HCT116 (cell line): Measurements from ENCODE around the gene ZNF316. TPM values are rescaled to one million over a fixed set of nuclear protein-coding genes. Genes with fewer than 3 reads are reported as not detected.

Source experiments
- ATAC-seq: fragments of 200-7000 bp; cut with Tn5 transposase; 2 replicates; pipeline ENCODE4 v1.9.1; 2020; ENCODE audit warnings: mild to moderate bottlenecking, moderate library complexity
- BruUV-seq: library from RNA; stranded (reverse); fragments of 400-500 nt; replicated peaks from 2 replicates; lab custom pipeline; 2021; lab: Mats Ljungman, UMichigan
- CTCF ChIA-PET: fragments of 300-600 bp; sonication (Branson Sonifier 250); formaldehyde crosslinking; loops from one replicate; lab custom pipeline; 2021; ENCODE audit warnings: antibody characterized with exemption; lab: Charles Lee
- POLR2A ChIA-PET: fragments of 300-600, 350-600 bp; sonication (Branson Sonifier 250); formaldehyde crosslinking; loops from one replicate; lab custom pipeline; 2021; ENCODE audit warnings: antibody characterized with exemption; lab: Charles Lee
- RAD21 ChIA-PET, 2 experiments: fragments of 300-600 bp; sonication (Branson Sonifier 250); formaldehyde crosslinking; loops; one replicate each; lab custom pipeline; 2023; ENCODE audit warnings: low total read pairs in 2 of 2; ENCODE audit not compliant: uncharacterized antibody in 2 of 2, unreplicated experiment in 2 of 2, low non-redundant PET in 1 of 2; lab: Charles Lee
- DNase-seq: peaks from one replicate; pipeline ENCODE4 v3.0.0-alpha.2; 2010; ENCODE audit warnings: low read depth, low spot score
- H2AFZ ChIP-seq: fragments of 200-600 bp; shearing (Covaris generic), sonication (generic); 2 replicates; pipeline ENCODE4 v1.6.1; 2017; ENCODE audit warnings: low read depth, mixed run types, mixed read lengths, antibody characterized with exemption, low read length; ENCODE audit not compliant: poor library complexity, severe bottlenecking
- H3K27ac ChIP-seq: 2 replicates; pipeline ENCODE4 v1.5.1; 2012; ENCODE audit warnings: low read depth, low read length
- H3K27me3 ChIP-seq: fragments of 200-600 bp; sonication (generic); 2 replicates; pipeline ENCODE4 v1.6.1; 2016; ENCODE audit warnings: mixed run types, low read length, mixed read lengths; ENCODE audit not compliant: insufficient read depth
- H3K36me3 ChIP-seq, 2 experiments: fragments of 200-500 bp in 1 of 2; fragments of 200-600 bp in 1 of 2; sonication (Bioruptor generic) in 1 of 2; sonication (generic) in 1 of 2; 2 replicates each; pipeline versions ENCODE4 v1.5.1 to v1.6.1; 2014 to 2016; ENCODE audit warnings: low read length in 2 of 2, inconsistent platforms in 1 of 2, mixed read lengths in 1 of 2, mixed run types in 1 of 2; ENCODE audit not compliant: insufficient read depth in 2 of 2, control insufficient read depth in 1 of 2
- H3K4me1 ChIP-seq, 2 experiments: fragments of 200-600 bp in 1 of 2; sonication (generic) in 1 of 2; 2 replicates each; pipeline versions ENCODE4 v1.5.1 to v1.6.1; 2012 to 2017; ENCODE audit warnings: low read length in 2 of 2, inconsistent platforms in 1 of 2, mild to moderate bottlenecking in 1 of 2, mixed read lengths in 1 of 2, mixed run types in 1 of 2, moderate library complexity in 1 of 2; ENCODE audit not compliant: insufficient read depth in 2 of 2, control insufficient read depth in 1 of 2
- H3K4me2 ChIP-seq: fragments of 200-600 bp; sonication (generic); 2 replicates; pipeline ENCODE4 v1.6.1; 2017; ENCODE audit warnings: mixed run types, low read length, mixed read lengths
- H3K4me3 ChIP-seq, 2 experiments: fragments of 200-600 bp in 1 of 2; sonication (generic) in 1 of 2; replicated peaks in 1 of 2; 2 replicates each; pipeline ENCODE4 v1.5.1; 2011 to 2016; ENCODE audit warnings: low read length in 2 of 2, control low read depth in 1 of 2, low read depth in 1 of 2, mild to moderate bottlenecking in 1 of 2, mixed read lengths in 1 of 2, mixed run types in 1 of 2
- H3K79me2 ChIP-seq: fragments of 200-600 bp; sonication (generic); 2 replicates; pipeline ENCODE4 v1.6.1; 2017; ENCODE audit warnings: mild to moderate bottlenecking, mixed run types, low read length, moderate library complexity, mixed read lengths; ENCODE audit not compliant: insufficient read depth
- H3K9ac ChIP-seq: fragments of 200-600 bp; sonication (generic); 2 replicates; pipeline ENCODE4 v1.6.1; 2016; ENCODE audit warnings: low read length, mixed read lengths
- H3K9me2 ChIP-seq: fragments of 200-600 bp; sonication (generic), shearing (Covaris generic); 2 replicates; pipeline ENCODE4 v1.6.1; 2017; ENCODE audit warnings: mixed run types, mild to moderate bottlenecking, moderate library complexity; ENCODE audit not compliant: insufficient read depth
- H3K9me3 ChIP-seq, 2 experiments: fragments of 200-500 bp in 1 of 2; fragments of 200-600 bp in 1 of 2; sonication (Bioruptor generic) in 1 of 2; sonication (generic) in 1 of 2; 2 replicates each; pipeline ENCODE4 v1.6.1; 2014 to 2017; ENCODE audit warnings: low read length in 2 of 2, mixed read lengths in 2 of 2, inconsistent platforms in 1 of 2, low read depth in 1 of 2, mild to moderate bottlenecking in 1 of 2, mixed run types in 1 of 2, moderate library complexity in 1 of 2; ENCODE audit not compliant: control insufficient read depth in 1 of 2, insufficient read depth in 1 of 2
- H4K20me1 ChIP-seq: fragments of 200-600 bp; sonication (generic), shearing (Covaris generic); 2 replicates; pipeline ENCODE4 v1.6.1; 2017; ENCODE audit warnings: mixed run types, mild to moderate bottlenecking, moderate library complexity; ENCODE audit not compliant: insufficient read depth
- CBX3 ChIP-seq: IDR thresholded peaks from 2 replicates; pipeline ENCODE4 v1.6.1; 2012; ENCODE audit warnings: low read depth
- EGR1 ChIP-seq: IDR thresholded peaks from 2 replicates; pipeline ENCODE4 v1.6.1; 2012; ENCODE audit warnings: low read depth
- ELF1 ChIP-seq: IDR thresholded peaks from 2 replicates; pipeline ENCODE4 v1.6.1; 2012; ENCODE audit warnings: low read depth, borderline replicate concordance
- EZH2 ChIP-seq: fragments of 200-600 bp; sonication (generic); IDR thresholded peaks from 2 replicates; pipeline ENCODE4 v1.6.1; 2017; ENCODE audit warnings: antibody characterized with exemption, mixed run types
- RAD21 ChIP-seq: IDR thresholded peaks from 2 replicates; pipeline ENCODE4 v1.6.1; 2012; ENCODE audit warnings: low read depth, mild to moderate bottlenecking
- SP1 ChIP-seq: IDR thresholded peaks from 2 replicates; pipeline ENCODE4 v1.6.1; 2012; ENCODE audit warnings: low read depth
- SRF ChIP-seq: IDR thresholded peaks from 2 replicates; pipeline ENCODE4 v1.6.1; 2012; ENCODE audit warnings: low read depth
- TCF7L2 ChIP-seq: IDR thresholded peaks from 2 replicates; pipeline ENCODE4 v1.7.0; 2011; ENCODE audit warnings: borderline replicate concordance, inconsistent platforms; ENCODE audit not compliant: insufficient read depth, insufficient read length; ENCODE audit errors: extremely low read depth
- YY1 ChIP-seq: IDR thresholded peaks from 2 replicates; pipeline ENCODE4 v1.6.1; 2011; ENCODE audit warnings: low read length, low read depth, moderate library complexity, mild to moderate bottlenecking; ENCODE audit not compliant: insufficient replicate concordance; ENCODE audit errors: extremely low read depth
- ZFX ChIP-seq: fragments of 450-650 bp; IDR thresholded peaks from 2 replicates; pipeline ENCODE4 v1.6.1; 2017
- ZNF274 ChIP-seq: fragments of 200-500 bp; sonication (Bioruptor generic); IDR thresholded peaks from 2 replicates; pipeline ENCODE4 v1.6.1; 2014; ENCODE audit warnings: mild to moderate bottlenecking, low read depth, low read length, inconsistent platforms
- intact Hi-C: fragments of 100-400 bp; cut with micrococcal nuclease; formaldehyde crosslinking; loops from 2 replicates; pipeline ENCODE4 v1.10.0; 2022
- total RNA-seq: library from RNA; stranded (reverse); gene quantifications from one replicate; pipeline ENCODE4 v1.2.1, GENCODE V29; 2021; ENCODE audit not compliant: unreplicated experiment
- TF ChIP-seq, protein P1 (sequence below): IDR thresholded peaks from 2 replicates; pipeline ENCODE4 v1.6.1; 2012
- TF ChIP-seq, protein P2 (sequence below): IDR thresholded peaks from 2 replicates; pipeline ENCODE4 v1.6.1; 2012

ZNF316 gene
- total RNA-seq, 1 experiment from 2014 or later: 25.0 TPM

DNA sequence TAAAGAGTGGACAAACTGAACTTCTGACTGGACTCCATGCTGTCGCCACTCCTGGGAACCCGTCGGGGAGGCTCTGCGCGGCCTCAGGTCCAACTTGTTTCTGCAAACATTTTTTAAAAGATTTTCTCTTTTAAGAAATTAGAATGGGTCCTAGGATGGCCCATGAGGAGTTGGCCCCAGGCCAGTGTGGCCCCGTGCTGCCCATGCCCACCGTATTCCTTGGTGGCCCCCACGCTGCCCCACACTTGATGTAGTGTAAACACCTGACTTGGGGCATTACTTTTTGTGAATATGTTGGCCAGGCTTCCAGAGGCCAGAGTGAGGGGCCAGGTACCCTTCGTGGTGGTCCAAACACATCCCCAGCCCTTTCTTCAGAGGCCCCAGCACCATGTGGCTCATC lies 19.3 kb downstream of the ZNF316 start:
- H4K20me1 ChIP-seq: no peaks in the 10 kb centered on the region
- no peaks in the 10 kb centered on the region for H3K79me2 ChIP-seq
- ChIA-PET RAD21 (no interaction called here), CTCF (no interaction called here), POLR2A (no interaction called here)
- DNase-seq (no peak), ATAC-seq (no peak)
- H2AFZ ChIP-seq: no peak overlapping the region
- H3K4me2 ChIP-seq: no peak overlapping the region
- peaks cover 3 to 16% of the 10 kb centered on the region in 2 experiments; a peak in 3 of 4 replicates for H3K36me3 ChIP-seq
- no peak overlapping the region for H3K9ac ChIP-seq
- H3K9me3 ChIP-seq: no peaks in the 10 kb centered on the region; a peak in 1 of 4 replicates
- TF ChIP-seq SRF (no peak), TCF7L2 (no peak), ZNF274 (no peak), SP1 (no peak), ZFX (no peak), RAD21 (no peak), ELF1 (no peak), CBX3 (no peak), EGR1 (no peak), EZH2 (no peak), YY1 (no peak)
- TF ChIP-seq, protein P1, sequence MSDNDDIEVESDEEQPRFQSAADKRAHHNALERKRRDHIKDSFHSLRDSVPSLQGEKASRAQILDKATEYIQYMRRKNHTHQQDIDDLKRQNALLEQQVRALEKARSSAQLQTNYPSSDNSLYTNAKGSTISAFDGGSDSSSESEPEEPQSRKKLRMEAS: no peak
- TF ChIP-seq, protein P2, sequence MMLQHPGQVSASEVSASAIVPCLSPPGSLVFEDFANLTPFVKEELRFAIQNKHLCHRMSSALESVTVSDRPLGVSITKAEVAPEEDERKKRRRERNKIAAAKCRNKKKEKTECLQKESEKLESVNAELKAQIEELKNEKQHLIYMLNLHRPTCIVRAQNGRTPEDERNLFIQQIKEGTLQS: no peak
- H3K27ac ChIP-seq: no peak overlapping the region
- no peak overlapping the region for H3K4me3 ChIP-seq
- H3K27me3 ChIP-seq: no peaks in the 10 kb centered on the region
- no peaks in the 10 kb centered on the region for H3K9me2 ChIP-seq
- H3K4me1 ChIP-seq: no peaks in the 10 kb centered on the region
- intact Hi-C loops: no loop called here
- BruUV-seq: no TSS peak
